22Rv1 (cell line): ENCODE measurements around the gene EXOG.

Experiments used
- H3K27ac ChIP-seq: fragments of 450-650 bp; 2 replicates; pipeline ENCODE4 v1.5.1; 2017
- ZFX ChIP-seq: fragments of 450-650 bp; IDR thresholded peaks from 2 replicates; pipeline ENCODE4 v1.6.1; 2017; ENCODE audit warnings: antibody characterized with exemption, borderline replicate concordance
- TF ChIP-seq, protein P1 (sequence below): fragments of 450-650 bp; IDR thresholded peaks from 2 replicates; pipeline ENCODE4 v1.5.1; 2017; ENCODE audit warnings: mild to moderate bottlenecking

The EXOG gene

DNA sequence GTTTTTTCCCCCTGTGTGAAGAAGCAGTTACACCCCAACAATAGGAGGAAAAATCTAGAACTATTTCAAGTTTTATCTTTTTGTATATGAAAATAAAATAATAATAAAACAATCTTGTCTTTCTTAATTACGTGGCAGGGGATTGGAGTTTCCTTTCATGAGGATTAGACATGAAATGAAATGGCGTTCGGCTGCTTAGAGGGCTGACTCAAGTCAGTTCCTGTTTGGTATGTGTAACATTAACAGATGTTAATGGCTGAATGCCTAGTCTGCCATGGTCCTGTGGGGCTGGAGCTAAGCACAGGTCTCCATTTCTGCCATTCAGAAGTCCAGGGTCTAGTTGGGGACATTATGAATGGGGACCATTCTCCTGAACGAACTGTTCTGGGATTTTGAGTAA is 3.1 kb upstream of the EXOG start:
- no peak overlapping the region for H3K27ac ChIP-seq
- no peak for TF ChIP-seq ZFX
- TF ChIP-seq, protein P1, sequence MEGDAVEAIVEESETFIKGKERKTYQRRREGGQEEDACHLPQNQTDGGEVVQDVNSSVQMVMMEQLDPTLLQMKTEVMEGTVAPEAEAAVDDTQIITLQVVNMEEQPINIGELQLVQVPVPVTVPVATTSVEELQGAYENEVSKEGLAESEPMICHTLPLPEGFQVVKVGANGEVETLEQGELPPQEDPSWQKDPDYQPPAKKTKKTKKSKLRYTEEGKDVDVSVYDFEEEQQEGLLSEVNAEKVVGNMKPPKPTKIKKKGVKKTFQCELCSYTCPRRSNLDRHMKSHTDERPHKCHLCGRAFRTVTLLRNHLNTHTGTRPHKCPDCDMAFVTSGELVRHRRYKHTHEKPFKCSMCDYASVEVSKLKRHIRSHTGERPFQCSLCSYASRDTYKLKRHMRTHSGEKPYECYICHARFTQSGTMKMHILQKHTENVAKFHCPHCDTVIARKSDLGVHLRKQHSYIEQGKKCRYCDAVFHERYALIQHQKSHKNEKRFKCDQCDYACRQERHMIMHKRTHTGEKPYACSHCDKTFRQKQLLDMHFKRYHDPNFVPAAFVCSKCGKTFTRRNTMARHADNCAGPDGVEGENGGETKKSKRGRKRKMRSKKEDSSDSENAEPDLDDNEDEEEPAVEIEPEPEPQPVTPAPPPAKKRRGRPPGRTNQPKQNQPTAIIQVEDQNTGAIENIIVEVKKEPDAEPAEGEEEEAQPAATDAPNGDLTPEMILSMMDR: no peak

DNA sequence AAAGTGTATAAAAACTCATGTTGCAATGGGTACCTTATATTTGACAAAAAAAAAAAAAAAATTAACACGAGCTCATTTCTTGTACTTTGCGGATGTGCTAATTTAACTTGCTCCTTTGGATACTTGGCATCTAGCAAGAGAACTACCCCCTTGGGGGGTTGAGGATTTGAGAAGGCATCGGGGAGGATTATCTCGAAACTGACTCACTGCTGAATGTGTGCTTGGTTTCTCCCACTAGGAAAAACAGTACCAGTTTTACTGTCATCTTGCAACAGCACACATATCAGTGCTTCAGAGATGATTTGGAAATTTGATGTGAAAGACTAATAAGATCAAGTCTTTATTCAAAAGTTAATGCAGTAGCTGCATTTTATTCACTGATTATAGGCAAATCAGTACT is 891 bp downstream of the EXOG start:
- TF ChIP-seq ZFX: no peak
- TF ChIP-seq, protein P1: no peak
- peak overlapping the region; percentile 59; the same call in 1 of the 2 replicates for H3K27ac ChIP-seq

DNA sequence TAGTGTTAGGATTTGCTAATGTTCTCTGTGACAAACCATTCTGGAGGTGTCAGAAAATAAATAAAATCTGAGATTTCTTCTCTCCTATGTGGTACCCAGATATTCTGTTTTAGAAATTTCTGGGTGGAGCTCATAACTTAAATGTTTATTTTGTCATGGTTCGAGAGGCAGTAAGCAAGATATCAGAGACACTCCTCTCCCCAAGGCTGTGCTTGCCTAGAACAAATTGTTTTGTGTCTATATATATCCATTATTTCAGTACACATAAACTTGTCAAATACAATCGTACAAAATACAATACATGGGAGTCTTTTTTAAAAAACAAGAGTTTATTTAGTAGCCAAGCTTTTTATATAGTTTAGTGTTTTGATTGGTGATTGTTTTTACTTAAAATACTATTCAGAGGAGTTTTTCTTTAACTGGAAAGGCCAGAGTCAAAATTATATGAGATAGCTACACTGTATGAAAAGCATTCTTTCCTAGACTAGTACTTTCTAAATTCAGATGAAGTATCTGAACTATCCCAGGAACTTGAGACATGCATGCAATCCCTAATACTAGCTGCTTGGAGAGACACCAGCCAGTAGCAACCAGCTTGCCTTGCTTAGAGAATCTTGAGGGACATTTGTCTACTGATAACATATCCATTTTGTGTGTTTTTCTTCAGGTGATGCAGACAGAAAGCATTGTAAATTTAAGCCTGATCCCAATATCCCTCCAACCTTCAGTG is 4.7 kb downstream of the EXOG start:
- H3K27ac ChIP-seq: no peak overlapping the region
- no peak for TF ChIP-seq ZFX
- TF ChIP-seq, protein P1: no peak

DNA sequence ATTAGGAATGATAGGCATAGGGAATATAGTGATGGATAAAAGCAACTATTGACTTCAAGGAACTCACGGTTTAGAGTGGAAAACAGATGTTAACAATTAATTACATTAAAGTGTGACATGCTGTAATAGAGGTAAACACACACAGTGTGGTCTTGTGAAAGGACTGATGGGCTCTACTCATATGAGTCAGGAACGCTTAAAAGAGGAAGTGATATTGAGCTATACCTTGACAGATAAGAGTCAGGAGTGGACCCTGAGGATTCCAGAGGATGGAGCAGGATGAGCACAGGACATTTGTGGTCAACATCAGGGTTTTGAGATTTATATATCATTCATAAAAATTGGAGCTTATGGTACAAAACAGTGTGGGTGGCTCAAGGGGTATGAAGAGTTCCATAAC is 11.0 kb downstream of the EXOG start:
- TF ChIP-seq ZFX: no peak
- TF ChIP-seq, protein P1: no peak

DNA sequence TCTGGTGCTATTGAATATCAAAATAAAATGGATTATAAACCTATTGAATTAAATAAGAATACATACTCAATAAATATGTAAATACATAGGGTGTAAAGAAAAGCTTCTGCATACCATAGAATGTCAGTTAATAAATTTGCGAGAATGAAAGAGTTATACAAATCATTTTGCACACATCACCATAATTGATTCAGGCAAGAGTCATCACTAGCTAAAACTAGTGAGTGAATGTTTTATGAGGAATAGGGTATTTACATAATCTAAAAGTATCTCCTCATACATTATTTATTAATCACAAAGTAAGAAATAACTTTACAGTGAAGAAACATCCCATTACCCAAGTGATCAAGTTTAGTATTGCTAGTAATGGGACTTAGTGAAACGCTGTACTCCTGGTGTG is 13.6 kb downstream of the EXOG start:
- TF ChIP-seq, protein P1: no peak
- TF ChIP-seq ZFX: no peak
- no peak overlapping the region for H3K27ac ChIP-seq

More for the DNA sequence above, 11.0 kb downstream of the EXOG start:
- no peak overlapping the region for H3K27ac ChIP-seq

DNA sequence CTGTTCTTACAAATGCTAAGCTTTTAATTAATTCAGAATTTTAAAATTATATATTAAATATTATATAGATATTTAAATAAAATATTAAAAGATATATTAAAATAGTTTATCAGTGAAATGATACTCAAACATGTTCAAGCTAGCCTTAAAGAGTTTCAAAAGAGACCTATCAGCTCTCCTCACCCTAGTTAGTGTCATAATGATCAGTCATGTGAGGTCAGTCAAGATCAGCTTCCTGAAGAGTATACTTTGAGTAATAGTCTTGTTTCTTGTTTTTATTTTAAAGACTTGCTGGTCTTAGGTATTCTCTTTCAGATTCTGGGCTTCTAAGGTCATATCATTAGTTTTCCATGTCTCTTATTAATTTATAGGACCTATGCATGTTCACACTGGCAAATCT is 14.5 kb downstream of the EXOG start:
- TF ChIP-seq, protein P1: no peak
- TF ChIP-seq ZFX: no peak
- no peak overlapping the region for H3K27ac ChIP-seq

DNA sequence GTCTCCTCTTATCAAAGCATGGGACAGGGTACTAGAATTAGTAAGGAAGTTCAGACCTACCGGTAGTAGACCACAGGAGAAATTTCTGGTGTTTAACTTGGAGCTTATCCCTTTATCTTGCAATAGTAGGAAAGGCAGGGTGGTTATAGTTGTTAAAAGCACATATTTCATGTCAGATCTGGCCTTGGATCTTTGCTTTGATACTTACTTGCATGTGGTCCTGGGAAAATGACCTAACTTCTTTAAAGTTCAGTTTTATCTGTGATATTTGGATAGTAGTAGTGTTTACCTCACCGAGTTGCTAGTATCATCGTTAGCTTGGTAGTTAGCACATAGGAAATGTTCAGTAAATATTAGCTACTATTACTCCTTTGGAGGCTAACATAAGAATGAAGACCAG is 15.4 kb downstream of the EXOG start:
- TF ChIP-seq ZFX: no peak
- TF ChIP-seq, protein P1: no peak
- H3K27ac ChIP-seq: no peak overlapping the region
